Measurements from ENCODE around the gene BTNL3.

Gene BTNL3

DNA sequence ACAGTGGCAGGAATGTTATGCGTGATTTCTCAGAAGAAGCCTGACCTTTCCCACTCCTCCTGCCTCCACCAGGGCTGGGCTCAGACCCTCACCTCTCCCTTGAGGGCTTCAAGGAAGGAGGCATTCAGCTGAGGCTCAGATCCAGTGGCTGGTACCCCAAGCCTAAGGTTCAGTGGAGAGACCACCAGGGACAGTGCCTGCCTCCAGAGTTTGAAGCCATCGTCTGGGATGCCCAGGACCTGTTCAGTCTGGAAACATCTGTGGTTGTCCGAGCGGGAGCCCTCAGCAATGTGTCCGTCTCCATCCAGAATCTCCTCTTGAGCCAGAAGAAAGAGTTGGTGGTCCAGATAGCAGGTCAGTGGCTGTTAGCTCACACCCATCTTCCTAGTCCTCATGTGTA, 61.4 kb downstream of the BTNL3 start:
- no peak for DNase-seq

DNA sequence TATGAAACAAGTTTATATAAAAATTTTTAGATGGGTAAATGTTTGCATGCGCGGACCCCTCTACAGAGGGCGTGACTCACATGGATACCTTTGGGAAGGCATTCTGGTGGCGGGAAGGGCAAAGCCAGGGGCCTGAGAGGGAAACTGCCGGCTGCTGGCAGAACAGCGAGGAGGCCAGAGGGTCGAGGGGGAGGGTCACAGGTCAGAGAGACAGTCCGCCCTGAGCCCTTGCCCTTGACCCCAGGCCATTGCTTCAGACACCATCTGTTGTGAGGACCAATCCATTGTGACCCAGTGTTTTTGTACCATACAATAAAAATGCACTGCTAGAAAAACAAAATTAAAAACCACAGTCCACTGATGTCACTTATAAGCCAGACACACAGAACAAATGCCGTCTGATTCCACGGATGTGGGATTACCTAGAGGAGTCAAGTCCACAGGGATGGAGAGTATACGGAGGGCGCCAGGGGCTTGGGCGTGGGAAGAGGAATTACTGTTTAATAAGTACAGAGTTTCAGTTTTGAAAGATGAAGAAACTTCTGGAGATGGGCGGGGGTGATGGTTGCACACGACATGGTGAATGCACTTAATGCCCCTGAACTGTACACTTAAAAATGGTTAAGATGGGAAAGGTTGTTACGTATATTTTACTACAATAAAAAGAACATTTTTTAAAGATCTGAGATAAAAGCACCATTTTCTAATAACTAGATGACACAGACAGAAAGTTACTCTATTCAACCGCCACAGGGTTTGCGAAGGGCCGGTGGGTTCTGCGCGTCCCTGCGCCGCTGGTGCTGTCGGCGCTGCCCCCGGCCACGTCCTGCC, 63.4 kb downstream of the BTNL3 start:
- no peak for DNase-seq

DNA sequence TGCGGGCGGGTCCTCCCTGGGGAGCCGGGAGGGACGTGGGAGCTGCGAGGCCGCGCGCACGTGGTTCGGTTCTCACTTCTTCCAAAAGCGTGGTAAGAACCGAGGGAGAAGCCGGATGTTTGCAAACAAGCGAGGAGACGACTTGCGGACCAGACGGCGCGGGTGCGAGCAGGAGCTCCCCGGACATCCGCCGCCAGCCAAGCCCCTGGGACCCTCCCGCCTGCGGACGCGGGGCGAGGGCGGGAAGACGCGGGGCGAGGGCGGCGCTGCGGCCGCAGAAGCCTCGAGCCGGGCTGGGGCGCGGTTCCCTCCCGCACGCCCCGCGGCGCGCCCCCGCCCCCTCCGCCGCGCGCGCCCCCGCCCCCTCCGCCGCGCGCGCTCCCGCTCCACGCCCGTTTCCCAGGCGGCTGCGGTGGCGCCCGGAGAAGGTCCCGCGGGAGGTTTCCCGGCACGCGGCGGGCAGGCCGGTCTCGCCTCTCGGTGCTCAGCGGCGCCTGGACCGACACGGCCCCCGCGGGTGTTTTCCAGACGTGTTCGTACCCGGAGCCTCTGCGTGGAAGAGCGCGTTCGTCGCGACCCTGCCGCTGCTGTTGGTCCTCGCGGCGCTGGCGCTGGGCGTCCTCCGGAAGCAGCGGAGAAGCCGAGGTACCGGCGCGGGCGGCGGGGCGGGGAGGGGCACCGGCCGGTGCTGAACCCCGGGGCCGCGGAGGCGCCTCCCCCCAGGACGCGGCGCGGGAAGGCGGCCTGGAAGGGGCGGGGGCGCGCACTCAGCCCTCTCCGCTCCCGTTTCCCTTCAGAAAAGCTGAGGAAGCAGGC, 64.2 kb downstream of the BTNL3 start:
- DNase-seq: no peak

DNA sequence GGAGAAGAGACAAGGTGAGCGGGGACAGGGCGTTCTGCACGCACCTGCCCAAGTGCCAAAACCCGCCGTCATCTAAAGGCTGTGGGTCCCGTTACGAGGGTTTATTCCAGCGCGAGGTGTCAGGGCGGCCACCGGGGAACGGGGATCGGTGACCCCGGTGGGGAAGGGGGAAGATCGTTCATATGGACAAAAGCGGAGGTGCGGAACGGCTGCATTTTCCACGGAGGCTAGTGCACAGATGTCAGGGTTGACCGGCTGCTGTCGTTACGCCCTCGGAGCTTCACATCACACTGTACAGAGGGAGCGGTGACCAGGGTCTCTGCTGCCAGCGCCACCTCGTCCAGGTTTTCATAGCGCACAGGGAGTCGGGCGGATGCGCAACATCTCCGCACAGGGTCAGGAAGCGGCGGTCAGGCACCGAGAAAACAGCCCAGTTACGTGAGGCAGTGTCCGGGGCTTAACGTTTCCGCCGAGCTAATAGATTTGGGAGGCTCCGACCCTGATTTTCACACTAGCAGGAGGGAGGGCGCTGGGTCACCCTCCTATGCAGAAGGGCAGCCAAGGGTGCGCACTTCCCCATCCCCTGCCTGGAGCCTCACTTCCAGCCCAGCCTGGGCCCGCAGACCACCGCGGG, 65.0 kb downstream of the BTNL3 start:
- DNase-seq: no peak

DNA sequence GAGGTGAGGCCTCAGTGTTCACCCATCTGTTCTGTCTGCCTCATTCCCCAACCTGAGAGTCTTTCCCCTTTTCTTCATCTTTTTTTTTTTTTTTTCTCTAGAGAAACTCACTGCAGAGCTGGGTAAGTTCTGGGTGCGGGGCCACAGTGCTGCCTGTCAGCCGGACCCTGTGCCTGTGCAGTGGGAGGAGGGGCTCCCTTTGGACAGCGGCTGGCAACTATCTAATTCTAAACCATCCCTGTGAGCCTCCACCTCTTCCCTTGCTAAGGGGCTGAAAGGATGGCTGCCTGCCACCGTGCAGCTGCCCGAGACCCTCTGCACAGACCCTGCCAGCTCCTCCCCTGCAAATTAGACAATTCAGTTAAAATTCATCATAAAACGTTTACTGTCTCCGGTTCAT, 65.5 kb downstream of the BTNL3 start:
- DNase-seq: no peak

DNA sequence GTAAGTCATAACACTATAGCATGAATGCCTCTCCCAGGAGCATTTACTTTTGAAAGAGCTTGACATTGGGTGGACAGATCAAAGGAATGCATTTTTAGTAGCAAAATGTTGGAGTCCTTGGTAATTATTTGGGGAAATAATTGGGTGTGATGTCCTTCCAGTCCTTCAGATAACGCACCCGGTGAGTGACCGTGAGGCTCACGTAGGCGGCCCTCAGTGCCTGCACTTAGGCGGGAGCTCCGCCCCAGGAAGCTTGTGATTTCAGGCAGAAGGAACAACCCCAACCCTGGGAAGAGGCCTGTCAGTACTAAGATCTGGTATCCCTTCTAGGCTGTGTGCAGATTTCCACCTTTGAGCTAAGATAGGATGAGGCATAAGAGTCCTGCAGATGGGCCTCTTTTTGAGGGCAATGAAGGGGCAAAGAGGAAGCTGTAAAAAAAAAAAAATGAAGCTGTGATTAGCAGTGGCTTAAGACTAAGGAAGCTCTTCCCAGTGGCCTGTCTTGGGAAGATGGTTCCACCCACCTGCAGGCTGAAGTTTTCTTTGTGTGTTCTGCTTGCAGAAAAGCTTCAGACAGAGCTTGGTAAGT, 66.3 kb downstream of the BTNL3 start:
- DNase-seq: no peak

All from T-helper 9 cell (primary cell).